ENCODE data around the gene PPDPF. TPM values are rescaled to one million over a fixed set of nuclear protein-coding genes. Genes with fewer than 3 reads are reported as not detected.

PPDPF gene
- polyA plus RNA-seq, 3 donors: 13.4 to 39.9 (median 26.1) TPM

DNA sequence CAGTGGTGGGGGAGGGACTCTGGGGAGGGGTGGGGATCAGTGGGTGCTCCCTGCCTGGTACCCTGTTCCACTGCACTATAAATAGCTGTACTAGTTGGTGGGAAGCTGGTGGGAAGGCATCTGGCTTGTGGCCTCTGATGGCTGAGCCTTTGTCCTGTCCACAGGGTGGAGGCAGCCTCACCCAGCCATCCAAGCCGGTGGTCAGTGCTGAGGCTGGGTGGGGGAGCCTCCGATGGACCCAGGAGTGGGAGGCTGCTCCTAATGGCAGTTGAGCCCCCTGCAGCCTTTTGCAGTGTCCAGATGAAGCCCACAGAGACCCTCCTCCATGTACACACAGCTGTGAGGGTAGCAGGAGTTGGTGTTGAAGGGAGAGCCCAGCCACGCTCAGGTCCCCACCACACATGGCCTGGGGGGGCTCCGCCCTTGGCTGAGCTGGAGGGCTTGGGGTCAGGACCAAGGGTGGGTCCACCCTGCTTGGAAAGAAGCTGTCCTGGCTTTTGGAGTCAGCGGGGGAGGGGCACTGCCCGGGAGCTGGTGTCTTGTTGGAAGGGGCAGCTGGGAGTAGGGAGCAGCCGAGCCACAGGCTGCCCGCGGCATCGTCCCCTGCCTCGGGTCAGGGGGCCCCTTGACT is 2.5 kb downstream of the PPDPF start:
- no peak overlapping the region for H3K27ac ChIP-seq (ENCODE audit: low read depth in 1 of 2, low read length in 2 of 2)
- no peak overlapping the region for H3K9ac ChIP-seq (ENCODE audit: insufficient read depth, low read length, poor library complexity, severe bottlenecking)
- intact Hi-C loops (cut with micrococcal nuclease): loop anchor here in 1 of 2 donors (10.0 kb wide), 1 partner anchor 542 kb away; the partner anchor contains the start of gene TCEA2
- peaks cover 22 to 36% of the 10 kb centered on the region in 2 donors for H3K4me1 ChIP-seq (ENCODE audit: control insufficient read depth in 1 of 2, insufficient read depth in 2 of 2, low read length in 2 of 2)
- no peak overlapping the region for H3K4me3 ChIP-seq (replicated peaks in 1 of 3; ENCODE audit: low read depth in 2 of 3, low read length in 3 of 3)
- H3K27me3 ChIP-seq (ENCODE audit: control insufficient read depth in 2 of 2, insufficient read depth in 2 of 2, low read length in 2 of 2): peaks cover 0 to 19% of the 10 kb centered on the region in 2 donors
- DNase-seq: no peak
- peaks cover 7% of the 10 kb centered on the region for H3K79me2 ChIP-seq (ENCODE audit: insufficient read depth, low read length)
- H3K9me3 ChIP-seq (replicated peaks in 1 of 2; ENCODE audit: control insufficient read depth in 1 of 2, insufficient read depth in 1 of 2, low read length in 2 of 2): peaks cover 11 to 12% of the 10 kb centered on the region in 2 donors
- Mint-ChIP-seq H3K27ac (no peak overlapping the region), H3K9me3 (peaks cover 13 to 22% (median 18%) of the 10 kb centered on the region in 7 donors), H3K36me3 (peaks cover 15 to 21% of the 10 kb centered on the region in 2 donors), H3K27me3 (ENCODE audit: low read depth in 3 of 3) (peaks cover 19 to 35% (median 26%) of the 10 kb centered on the region in 3 donors), H3K4me3 (no peak overlapping the region), H3K4me1 (peaks cover 21% of the 10 kb centered on the region)
- H4K20me1 ChIP-seq (ENCODE audit: insufficient read depth, low read length): peaks cover 13% of the 10 kb centered on the region
- no peak overlapping the region for H2AFZ ChIP-seq (ENCODE audit: insufficient read depth, low read depth, low read length, poor library complexity, severe bottlenecking)
- 100% methylated on average over 2 of the region's 11 CpGs for WGBS (ENCODE audit: insufficient coverage)
- H3K4me2 ChIP-seq (replicated peaks; ENCODE audit: extremely low read depth, low read length, poor library complexity, severe bottlenecking): no peak overlapping the region
- TF ChIP-seq, protein P1, sequence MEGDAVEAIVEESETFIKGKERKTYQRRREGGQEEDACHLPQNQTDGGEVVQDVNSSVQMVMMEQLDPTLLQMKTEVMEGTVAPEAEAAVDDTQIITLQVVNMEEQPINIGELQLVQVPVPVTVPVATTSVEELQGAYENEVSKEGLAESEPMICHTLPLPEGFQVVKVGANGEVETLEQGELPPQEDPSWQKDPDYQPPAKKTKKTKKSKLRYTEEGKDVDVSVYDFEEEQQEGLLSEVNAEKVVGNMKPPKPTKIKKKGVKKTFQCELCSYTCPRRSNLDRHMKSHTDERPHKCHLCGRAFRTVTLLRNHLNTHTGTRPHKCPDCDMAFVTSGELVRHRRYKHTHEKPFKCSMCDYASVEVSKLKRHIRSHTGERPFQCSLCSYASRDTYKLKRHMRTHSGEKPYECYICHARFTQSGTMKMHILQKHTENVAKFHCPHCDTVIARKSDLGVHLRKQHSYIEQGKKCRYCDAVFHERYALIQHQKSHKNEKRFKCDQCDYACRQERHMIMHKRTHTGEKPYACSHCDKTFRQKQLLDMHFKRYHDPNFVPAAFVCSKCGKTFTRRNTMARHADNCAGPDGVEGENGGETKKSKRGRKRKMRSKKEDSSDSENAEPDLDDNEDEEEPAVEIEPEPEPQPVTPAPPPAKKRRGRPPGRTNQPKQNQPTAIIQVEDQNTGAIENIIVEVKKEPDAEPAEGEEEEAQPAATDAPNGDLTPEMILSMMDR (IDR thresholded peaks at IDR 0.05): no peak
- no peaks in the 10 kb centered on the region for H3K36me3 ChIP-seq (replicated peaks in 1 of 2; ENCODE audit: control insufficient read depth in 1 of 2, insufficient read depth in 2 of 2, low read length in 2 of 2)

DNA sequence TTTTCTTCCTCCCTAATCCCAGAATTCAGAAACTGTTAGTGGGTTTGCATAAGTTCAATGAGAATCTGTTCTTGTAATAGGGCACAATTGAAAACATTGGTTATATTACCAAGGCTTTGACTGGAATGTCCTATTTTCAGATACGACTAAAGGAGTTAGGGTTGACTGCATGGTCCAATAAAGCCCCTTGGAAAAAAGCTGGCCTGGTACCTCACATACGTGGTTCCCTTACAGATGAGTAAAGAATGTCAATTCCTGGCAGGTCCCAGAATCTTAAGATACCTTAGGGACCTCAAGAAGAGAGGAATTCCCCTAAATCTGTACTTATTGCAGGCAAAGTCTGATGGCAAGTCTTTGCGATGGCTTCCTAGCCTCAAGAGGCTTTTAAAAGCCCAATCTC is 4.6 kb downstream of the PPDPF start:
- no peak overlapping the region for H3K27ac Mint-ChIP-seq
- no peak overlapping the region for H3K9ac ChIP-seq (ENCODE audit: insufficient read depth, low read length, poor library complexity, severe bottlenecking)

More for the DNA sequence above, 4.6 kb downstream of the PPDPF start:
- Histone ChIP-seq H3K79me2 (ENCODE audit: insufficient read depth, low read length) (peaks cover 7% of the 10 kb centered on the region), H3K36me3 (replicated peaks in 1 of 2; ENCODE audit: control insufficient read depth in 1 of 2, insufficient read depth in 2 of 2, low read length in 2 of 2) (no peaks in the 10 kb centered on the region), H3K27me3 (ENCODE audit: control insufficient read depth in 2 of 2, insufficient read depth in 2 of 2, low read length in 2 of 2) (no peaks in the 10 kb centered on the region), H3K27ac (ENCODE audit: low read depth in 1 of 2, low read length in 2 of 2) (no peak overlapping the region), H2AFZ (ENCODE audit: insufficient read depth, low read depth, low read length, poor library complexity, severe bottlenecking) (no peak overlapping the region), H3K9me3 (replicated peaks in 1 of 2; ENCODE audit: control insufficient read depth in 1 of 2, insufficient read depth in 1 of 2, low read length in 2 of 2) (peaks cover 11 to 12% of the 10 kb centered on the region in 2 donors), H3K4me2 (replicated peaks; ENCODE audit: extremely low read depth, low read length, poor library complexity, severe bottlenecking) (no peak overlapping the region), H3K4me3 (replicated peaks in 1 of 3; ENCODE audit: low read depth in 2 of 3, low read length in 3 of 3) (no peak overlapping the region), H3K4me1 (ENCODE audit: control insufficient read depth in 1 of 2, insufficient read depth in 2 of 2, low read length in 2 of 2) (peaks cover 14 to 26% of the 10 kb centered on the region in 2 donors), H4K20me1 (ENCODE audit: insufficient read depth, low read length) (peaks cover 13% of the 10 kb centered on the region)
- H3K27me3 Mint-ChIP-seq (ENCODE audit: low read depth in 3 of 3): peaks cover 7 to 26% (median 14%) of the 10 kb centered on the region in 3 donors
- H3K4me3 Mint-ChIP-seq: no peak overlapping the region
- H3K9me3 Mint-ChIP-seq: peaks cover 13 to 20% (median 18%) of the 10 kb centered on the region in 7 donors
- WGBS (ENCODE audit: insufficient coverage): 80% methylated on average over 1 of the region's 3 CpGs
- intact Hi-C loops (cut with micrococcal nuclease): loop anchor here in 1 of 2 donors (10.0 kb wide), 1 partner anchor 540 kb away; the partner anchor contains the start of gene TCEA2
- peaks cover 17% of the 10 kb centered on the region for H3K4me1 Mint-ChIP-seq
- no peak for DNase-seq
- TF ChIP-seq, protein P1 (IDR thresholded peaks at IDR 0.05): no peak
- H3K36me3 Mint-ChIP-seq: peaks cover 12 to 21% of the 10 kb centered on the region in 2 donors
